ENCODE results near the gene TRIM64C.
"Not testable (repeated sequence)": the region's sequence is repeated elsewhere in the genome, so short reads cannot be mapped to it uniquely, and the experiment has no call there.

- TF ChIP-seq EZH2 (IDR thresholded peaks at IDR 0.05; ENCODE audit: low read length); CTCF (optimal IDR thresholded peaks at IDR 0.05 in 1 of 3, IDR thresholded peaks at IDR 0.05 in 1 of 3, conservative IDR thresholded peaks at IDR 0.05 in 1 of 3; ENCODE audit: extremely low read depth in 1 of 3, insufficient read depth in 2 of 3, low read length in 3 of 3): not testable (repeated sequence)
Observed at GRCh38 chr11:49028523-49028922, 30.4 kb downstream of the TRIM64C start, which contains the start of gene TRIM49B.

Measured in keratinocyte (primary cell).